Measurements from ENCODE around the gene HOXD8.

GRCh38 chr2:176145085-176145969 lies 15.8 kb downstream of the HOXD8 start:
- no peak for TF ChIP-seq CTCF (conservative IDR thresholded peaks at IDR 0.05 in 1 of 2, IDR thresholded peaks at IDR 0.05 in 1 of 2; ENCODE audit: low read depth in 1 of 2, low read length in 2 of 2)
- TF ChIP-seq EZH2 (IDR thresholded peaks at IDR 0.05; ENCODE audit: low read length, missing control alignments), result no peak
